ENCODE data around the gene TIAM1.

Gene TIAM1, protein sequence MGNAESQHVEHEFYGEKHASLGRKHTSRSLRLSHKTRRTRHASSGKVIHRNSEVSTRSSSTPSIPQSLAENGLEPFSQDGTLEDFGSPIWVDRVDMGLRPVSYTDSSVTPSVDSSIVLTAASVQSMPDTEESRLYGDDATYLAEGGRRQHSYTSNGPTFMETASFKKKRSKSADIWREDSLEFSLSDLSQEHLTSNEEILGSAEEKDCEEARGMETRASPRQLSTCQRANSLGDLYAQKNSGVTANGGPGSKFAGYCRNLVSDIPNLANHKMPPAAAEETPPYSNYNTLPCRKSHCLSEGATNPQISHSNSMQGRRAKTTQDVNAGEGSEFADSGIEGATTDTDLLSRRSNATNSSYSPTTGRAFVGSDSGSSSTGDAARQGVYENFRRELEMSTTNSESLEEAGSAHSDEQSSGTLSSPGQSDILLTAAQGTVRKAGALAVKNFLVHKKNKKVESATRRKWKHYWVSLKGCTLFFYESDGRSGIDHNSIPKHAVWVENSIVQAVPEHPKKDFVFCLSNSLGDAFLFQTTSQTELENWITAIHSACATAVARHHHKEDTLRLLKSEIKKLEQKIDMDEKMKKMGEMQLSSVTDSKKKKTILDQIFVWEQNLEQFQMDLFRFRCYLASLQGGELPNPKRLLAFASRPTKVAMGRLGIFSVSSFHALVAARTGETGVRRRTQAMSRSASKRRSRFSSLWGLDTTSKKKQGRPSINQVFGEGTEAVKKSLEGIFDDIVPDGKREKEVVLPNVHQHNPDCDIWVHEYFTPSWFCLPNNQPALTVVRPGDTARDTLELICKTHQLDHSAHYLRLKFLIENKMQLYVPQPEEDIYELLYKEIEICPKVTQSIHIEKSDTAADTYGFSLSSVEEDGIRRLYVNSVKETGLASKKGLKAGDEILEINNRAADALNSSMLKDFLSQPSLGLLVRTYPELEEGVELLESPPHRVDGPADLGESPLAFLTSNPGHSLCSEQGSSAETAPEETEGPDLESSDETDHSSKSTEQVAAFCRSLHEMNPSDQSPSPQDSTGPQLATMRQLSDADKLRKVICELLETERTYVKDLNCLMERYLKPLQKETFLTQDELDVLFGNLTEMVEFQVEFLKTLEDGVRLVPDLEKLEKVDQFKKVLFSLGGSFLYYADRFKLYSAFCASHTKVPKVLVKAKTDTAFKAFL (N-terminal part only)

DNA sequence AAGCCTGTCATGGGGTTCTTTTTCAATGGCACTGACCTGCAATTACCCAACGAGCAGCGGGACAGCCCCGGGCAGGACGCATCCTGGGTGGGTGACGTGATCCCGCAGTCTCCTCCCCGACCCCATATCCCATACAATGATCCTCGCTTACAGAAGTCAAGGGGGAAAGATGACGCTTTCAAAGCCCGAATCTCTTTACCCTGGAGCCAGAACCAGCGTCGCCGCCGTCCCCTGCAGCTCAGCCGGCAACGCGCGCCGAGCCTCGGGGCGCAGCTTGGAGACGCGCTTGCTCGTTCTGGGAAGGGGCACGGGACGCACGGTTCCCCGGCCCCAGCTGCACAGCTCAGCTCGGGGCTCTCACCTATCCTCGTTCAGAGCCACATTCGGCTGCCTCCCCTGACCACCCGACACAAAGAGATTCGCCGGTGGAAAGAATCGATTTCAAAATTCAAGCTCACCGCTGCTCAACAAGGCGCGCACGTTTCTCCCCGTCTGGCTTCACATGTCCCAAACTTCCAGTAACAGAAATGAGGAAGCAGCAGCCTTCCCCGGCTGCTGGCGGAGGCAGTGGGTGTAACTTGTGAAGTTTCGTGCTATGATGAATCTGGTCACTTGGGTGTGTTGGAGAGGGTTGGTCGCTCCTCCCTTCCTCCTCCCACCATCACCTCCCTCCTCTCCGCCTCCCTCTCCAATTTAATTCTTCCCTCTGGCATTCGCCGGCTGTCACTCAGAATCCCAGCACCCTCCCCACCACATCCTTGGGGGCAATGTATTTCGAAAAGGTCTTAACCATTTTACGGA lies at the start of gene TIAM1:
Gene TIAM1 (minus strand): TSS at position 582 of the 801 bp plus-strand sequence. CDS start 77,289 bp downstream, outside the sequence.
- no peak for DNase-seq (ENCODE audit: low spot score)

GRCh38 chr21:31387560-31388186 lies 43.6 kb upstream of the TIAM1 start:
- DNase-seq (ENCODE audit: low spot score): no peak

- DNase-seq (ENCODE audit: low spot score): no peak
These were observed 41.9 kb upstream of the TIAM1 start for GRCh38 chr21:31386006-31386405.

DNA sequence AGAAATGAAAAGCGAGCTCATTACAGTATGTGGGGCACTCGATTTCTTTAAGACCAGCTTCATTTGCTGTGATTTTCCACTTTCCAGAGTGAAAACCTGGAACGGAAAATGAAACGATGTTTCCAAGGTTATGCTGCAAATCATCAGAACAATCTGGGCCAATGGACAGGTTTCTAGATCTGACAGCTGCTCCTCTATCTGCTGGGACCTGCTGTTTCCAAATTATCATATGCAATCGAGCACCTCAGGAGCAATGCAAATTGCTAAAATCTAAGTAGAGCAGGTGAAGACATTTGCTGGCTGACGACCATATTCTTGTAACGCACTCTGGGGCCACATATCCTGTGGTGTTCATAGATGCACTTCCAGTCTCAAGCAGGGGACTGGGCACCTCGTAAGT lies 39.7 kb upstream of the TIAM1 start:
- DNase-seq (ENCODE audit: low spot score): no peak

DNA sequence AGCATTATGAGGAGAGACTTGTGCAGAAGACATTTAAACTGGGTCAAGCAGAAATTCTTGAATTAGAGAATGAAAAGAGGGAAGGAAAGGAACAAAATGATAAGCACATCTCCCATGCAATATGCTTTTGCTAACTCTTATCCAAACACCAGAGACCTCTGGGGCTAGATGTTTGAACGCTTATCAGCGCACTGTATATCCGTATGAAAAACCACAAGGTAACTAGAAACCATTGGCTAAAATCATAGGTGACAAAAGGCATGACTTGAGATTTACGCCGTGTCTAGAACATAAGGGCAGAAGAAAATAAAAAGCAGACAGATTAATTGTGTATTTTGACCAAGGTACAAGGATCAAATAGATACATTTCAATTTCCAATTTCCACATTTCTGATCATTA lies 38.0 kb upstream of the TIAM1 start:
- no peak for DNase-seq (ENCODE audit: low spot score)

- DNase-seq (ENCODE audit: low spot score): no peak
These were observed 32.2 kb upstream of the TIAM1 start for GRCh38 chr21:31376301-31376700.

DNA sequence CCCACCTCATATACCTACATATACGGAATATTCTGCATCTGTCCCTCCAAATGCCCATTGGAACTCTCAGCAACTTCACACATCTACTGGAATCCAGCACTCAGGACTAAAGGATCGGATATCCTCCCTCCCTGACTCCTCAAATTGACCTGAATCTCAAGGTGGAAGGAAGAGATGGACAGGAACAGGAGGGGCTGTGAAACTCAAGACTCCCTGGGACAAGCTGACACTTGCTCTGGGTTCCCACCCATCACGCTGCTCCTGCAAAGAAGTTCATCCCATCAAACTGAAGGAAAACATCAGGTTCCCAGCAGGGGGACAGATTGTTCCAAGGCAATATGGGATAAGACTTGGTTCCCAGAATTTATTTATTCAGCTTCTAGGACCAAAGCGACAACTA lies 30.3 kb upstream of the TIAM1 start:
- no peak for DNase-seq (ENCODE audit: low spot score)

- no peak for DNase-seq (ENCODE audit: low spot score)
These were observed 28.4 kb upstream of the TIAM1 start for GRCh38 chr21:31372471-31372765.

DNA sequence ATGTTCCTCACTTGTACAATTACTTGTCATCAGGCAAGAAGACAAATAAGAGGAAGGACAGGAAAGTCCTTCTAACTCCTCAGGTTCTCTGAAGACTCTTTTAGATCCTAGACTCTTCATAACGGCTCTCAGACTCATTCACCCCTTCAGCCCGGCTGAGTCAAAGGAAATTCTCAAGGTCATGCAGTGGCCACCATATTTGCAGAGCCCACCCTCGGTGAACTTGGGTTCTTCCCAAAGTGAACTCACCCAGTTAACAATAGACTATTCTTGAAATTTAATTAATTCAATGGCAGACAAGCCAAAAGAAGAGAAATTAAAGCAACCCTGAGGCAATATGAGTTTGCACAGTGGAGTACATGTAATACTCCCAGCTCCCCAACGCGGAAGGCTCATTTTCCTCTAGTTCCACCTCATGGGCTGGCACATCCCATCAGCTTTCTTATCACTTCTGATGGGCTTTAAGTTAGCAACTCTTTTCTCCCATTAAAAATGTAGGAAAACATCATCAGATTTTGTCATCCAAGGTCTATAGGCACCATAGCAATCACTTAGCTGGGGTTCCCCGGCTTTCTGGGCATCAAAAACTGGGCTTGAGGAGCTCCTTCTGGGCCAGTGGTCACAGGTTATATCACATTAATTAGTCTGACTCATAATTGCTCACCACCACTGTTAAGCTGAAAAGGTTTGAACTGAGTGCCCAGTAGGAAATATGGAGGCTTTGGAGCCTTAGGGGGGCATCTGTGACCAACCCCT lies 27.8 kb upstream of the TIAM1 start:
- no peak for DNase-seq (ENCODE audit: low spot score)

DNA sequence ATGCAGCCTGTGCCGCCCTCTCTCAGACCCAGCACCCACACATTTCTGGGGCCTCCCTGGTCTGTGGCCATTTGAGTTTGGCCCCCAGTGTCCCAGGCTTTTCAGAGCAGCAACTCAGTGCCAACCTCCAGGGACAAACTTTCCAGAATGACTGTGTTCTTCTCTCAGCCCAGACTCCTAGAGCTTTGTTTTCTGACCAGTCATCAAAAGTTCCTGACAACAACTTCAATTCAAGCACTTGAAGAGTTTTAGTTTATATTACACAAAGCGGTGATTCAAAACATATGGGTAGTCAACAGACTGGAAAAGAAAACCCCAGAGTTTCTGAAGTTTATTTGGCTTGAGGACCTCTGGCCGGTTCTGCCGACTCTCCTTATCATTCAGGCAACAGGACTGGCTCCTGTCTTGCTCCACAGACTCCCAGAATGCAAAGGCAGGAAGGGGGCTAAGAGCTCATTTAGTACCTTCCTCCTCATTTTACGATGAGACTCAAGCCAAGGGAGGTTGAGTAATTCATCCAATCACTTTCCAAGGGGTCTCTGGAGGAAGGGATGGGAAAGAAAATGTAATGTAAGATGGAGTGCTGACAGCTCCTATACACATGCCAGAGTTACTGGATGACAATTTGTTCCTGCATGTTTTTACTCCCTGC lies 27.0 kb upstream of the TIAM1 start:
- DNase-seq (ENCODE audit: low spot score): no peak

DNA sequence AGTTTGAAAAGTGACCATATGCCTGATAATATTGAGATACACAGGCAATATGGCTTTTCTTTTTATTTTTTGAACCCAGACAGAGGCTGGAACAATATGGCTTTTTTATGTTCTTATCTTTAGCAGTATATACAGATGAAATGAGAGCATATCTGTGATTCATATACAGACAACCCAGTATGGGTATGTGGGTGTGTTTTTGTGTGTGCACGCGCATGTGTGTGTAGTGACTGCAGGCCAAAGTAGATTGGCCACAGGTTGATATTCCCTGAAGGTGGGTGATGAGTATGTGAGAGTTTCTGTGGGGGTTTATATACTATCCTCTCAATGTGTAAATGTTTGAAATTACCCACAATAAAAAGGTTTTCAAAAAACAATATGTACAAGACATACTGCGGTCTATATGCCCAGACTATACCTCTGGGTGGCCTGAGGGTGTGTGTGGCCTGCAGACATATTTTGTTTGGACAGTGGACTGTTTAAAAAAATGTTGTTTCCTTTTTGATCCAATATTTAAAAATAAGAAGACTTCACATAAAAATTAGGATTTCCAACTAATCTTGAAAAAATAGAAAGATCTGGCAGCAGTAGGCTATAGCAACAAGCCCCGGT lies 26.3 kb upstream of the TIAM1 start:
- DNase-seq (ENCODE audit: low spot score): no peak

GRCh38 chr21:31368361-31368760 lies 24.3 kb upstream of the TIAM1 start:
- DNase-seq (ENCODE audit: low spot score): no peak

DNA sequence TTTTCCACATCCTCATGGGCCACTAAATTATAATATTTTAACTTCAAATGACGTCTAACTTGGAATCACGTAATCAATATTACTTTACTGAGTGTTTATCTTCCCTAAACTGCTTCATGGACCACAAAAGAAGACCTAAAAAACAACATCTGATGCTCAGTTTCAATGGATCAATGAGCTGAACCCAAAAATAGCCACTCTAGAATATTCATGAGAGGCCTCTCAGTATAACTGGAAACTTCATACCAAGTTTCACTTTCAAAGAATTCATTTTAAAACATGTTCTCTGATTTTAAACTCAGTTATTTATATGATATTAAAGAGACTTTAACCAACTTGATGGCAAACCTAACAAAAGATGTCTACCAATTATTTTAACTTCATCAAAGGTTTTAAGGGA lies 23.7 kb upstream of the TIAM1 start:
- DNase-seq (ENCODE audit: low spot score): no peak

GRCh38 chr21:31366825-31367224 lies 22.8 kb upstream of the TIAM1 start:
- DNase-seq (ENCODE audit: low spot score): no peak

GRCh38 chr21:31364253-31364945 lies 20.3 kb upstream of the TIAM1 start:
- no peak for DNase-seq (ENCODE audit: low spot score)

DNA sequence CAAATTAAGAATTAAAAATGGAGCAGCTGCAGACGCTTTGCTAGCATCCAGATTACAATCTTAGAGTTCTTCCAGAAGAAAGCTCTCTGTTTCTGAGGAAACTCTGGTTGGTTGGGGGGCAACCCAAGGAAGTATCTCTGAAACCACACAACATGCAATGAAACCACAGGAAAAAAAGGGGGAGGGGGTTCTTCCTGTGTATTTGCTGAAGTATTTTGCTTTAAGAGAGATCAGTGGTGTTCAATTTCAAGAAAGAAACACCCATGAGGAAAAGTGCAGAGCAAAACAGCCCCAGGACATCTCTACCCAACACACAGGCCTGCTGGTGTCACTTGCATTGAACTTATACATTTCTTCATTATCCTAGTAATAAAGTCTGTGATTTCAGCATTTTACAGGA lies 19.7 kb upstream of the TIAM1 start:
- no peak for DNase-seq (ENCODE audit: low spot score)

GRCh38 chr21:31360717-31361116 lies 16.7 kb upstream of the TIAM1 start:
- DNase-seq (ENCODE audit: low spot score): no peak

DNA sequence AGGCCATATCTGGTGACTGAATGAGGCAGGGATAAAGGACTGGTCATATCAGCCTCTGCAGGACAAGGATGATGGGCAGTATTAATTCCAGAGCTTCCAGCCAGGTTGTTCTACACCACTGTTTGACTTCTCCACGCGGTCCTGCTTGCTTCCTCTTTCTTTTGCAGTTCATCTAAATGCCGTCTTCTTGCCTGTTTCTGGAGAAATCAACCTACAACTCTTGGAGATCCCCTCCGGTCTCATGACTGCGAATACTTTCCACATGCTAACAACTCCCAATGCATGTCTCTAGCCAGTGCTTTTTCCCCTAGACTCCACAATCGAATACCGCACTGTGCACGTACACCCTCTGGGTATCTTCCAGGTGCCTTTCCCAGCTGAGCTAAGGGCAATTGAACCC lies 14.1 kb upstream of the TIAM1 start:
- no peak for DNase-seq (ENCODE audit: low spot score)

DNA sequence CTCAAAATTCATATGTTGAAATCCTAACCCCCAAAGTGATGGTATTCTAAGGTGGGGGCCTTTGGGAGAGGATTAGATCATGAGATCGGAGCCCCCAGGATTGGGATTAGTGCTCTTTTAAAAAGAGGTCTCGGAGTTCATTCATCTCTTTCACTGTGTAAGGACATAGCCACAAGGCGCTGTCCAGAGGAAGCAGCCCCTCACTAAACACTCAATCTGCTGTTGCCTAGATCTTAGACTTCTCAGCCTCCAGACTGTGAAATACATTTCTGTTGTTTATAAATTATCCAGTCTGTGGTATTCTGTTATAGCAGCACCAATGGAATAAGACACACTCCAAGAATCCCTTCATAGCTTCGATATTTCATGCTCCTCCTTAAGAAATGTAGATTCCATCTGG lies 12.4 kb upstream of the TIAM1 start:
- DNase-seq (ENCODE audit: low spot score): no peak
